Endodermal cell (in vitro differentiated cells): ENCODE data around the gene THADA. TPM values are rescaled to one million over a fixed set of nuclear protein-coding genes. Genes with fewer than 3 reads are reported as not detected.

Experiments used
- DNase-seq: peaks from one replicate; pipeline ENCODE4 v3.0.0-alpha.2; 2017
- H3K27ac ChIP-seq: 2 replicates; pipeline ENCODE4 v1.5.1; 2013; ENCODE audit warnings: mild to moderate bottlenecking, low read depth, low read length, moderate library complexity
- H3K27me3 ChIP-seq: 2 replicates; pipeline ENCODE4 v1.6.1; 2013; ENCODE audit warnings: mild to moderate bottlenecking, low read length, moderate library complexity; ENCODE audit not compliant: insufficient read depth, control insufficient read depth, poor library complexity, severe bottlenecking
- H3K36me3 ChIP-seq: 2 replicates; pipeline ENCODE4 v1.7.0; 2013; ENCODE audit warnings: mild to moderate bottlenecking, low read length, moderate library complexity; ENCODE audit not compliant: control insufficient read depth, insufficient read depth
- H3K4me1 ChIP-seq: one replicate; pipeline ENCODE4 v1.7.0; 2013; ENCODE audit warnings: low read length; ENCODE audit not compliant: control insufficient read depth, insufficient read depth
- H3K4me3 ChIP-seq: 2 replicates; pipeline ENCODE4 v1.5.1; 2013; ENCODE audit warnings: mild to moderate bottlenecking, low read length, moderate library complexity
- H3K9ac ChIP-seq: 2 replicates; pipeline ENCODE4 v1.6.1; 2013; ENCODE audit warnings: mild to moderate bottlenecking, low read length, moderate library complexity; ENCODE audit not compliant: poor library complexity, severe bottlenecking; ENCODE audit errors: extremely low read depth
- H3K9me3 ChIP-seq: 2 replicates; pipeline ENCODE4 v1.6.1; 2013; ENCODE audit warnings: mild to moderate bottlenecking, low read length, moderate library complexity; ENCODE audit not compliant: control insufficient read depth
- H3K27ac Mint-ChIP-seq: 2 replicates; pipeline ENCODE4 v1.8.0; 2020; ENCODE audit warnings: mixed read lengths
- H3K27me3 Mint-ChIP-seq: 2 replicates; pipeline ENCODE4 v1.8.0; 2021; ENCODE audit warnings: mild to moderate bottlenecking, mixed read lengths; ENCODE audit not compliant: insufficient read depth
- H3K36me3 Mint-ChIP-seq: 2 replicates; pipeline ENCODE4 v1.8.0; 2020; ENCODE audit warnings: low read depth, mixed read lengths
- H3K4me1 Mint-ChIP-seq: 2 replicates; pipeline ENCODE4 v1.8.0; 2020; ENCODE audit warnings: mixed read lengths
- H3K4me3 Mint-ChIP-seq: 2 replicates; pipeline ENCODE4 v1.8.0; 2020; ENCODE audit warnings: mild to moderate bottlenecking, moderate library complexity, mixed read lengths
- H3K9me3 Mint-ChIP-seq: 2 replicates; pipeline ENCODE4 v1.8.0; 2020; ENCODE audit warnings: mild to moderate bottlenecking, mixed read lengths
- CTCF ChIP-seq: fragments of 200-600 bp; sonication (generic); conservative IDR thresholded peaks from 2 replicates; pipeline ENCODE4 v1.5.0; 2021; ENCODE audit warnings: antibody characterized with exemption, mild to moderate bottlenecking
- WGBS, 2 experiments: methylation state at CpG; one replicate each; pipeline versions ENCODE4 v1.1.5 to v1.1.7; 2013; ENCODE audit warnings: missing lambda C conversion rate in 2 of 2, mixed read lengths in 1 of 2; ENCODE audit not compliant: insufficient coverage in 1 of 2, insufficient read length in 1 of 2; 5-methylcytosine and 5-hydroxymethylcytosine counted together
- total RNA-seq, 2 donors: library from RNA; stranded (reverse); fragmentation: NEBNext Ultra II Directional in 1 of 2; extraction: Animal tissue kit (Norgen Biotek cat#: 25700) in 1 of 2; gene quantifications; 2 replicates in 1 of 2; 3 replicates in 1 of 2; pipeline ENCODE4 v1.2.1, GENCODE V29; 2021

Gene THADA
- total RNA-seq, 2 donors from 2014 or later = 32.8 to 35.0 TPM

DNA sequence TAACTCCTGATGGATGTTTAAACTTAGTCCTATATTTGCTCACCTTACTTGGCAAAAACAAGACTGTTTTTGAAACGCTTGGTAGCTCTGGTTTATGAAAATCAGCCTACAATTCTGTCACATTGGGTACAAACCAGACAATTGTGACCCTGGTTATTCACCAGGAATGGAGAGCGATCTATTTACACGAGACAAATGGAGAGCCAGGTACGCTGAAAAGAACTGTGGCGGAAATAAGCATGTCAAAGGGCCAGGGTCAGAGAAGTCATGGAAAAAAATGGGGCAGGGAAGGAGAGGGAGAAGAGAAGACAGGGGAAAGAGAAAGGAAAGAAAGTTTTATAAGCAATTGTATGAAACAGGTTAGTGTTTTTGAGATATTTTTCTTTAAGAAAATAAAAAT lies 250.0 kb downstream of the THADA start:
- WGBS, 2 experiments = 48 to 68% methylated on average over 5 of the region's 5 CpGs
- Mint-ChIP-seq H3K27ac (no peak overlapping the region), H3K9me3 (no peaks in the 10 kb centered on the region), H3K4me1 (peaks cover 66% of the 10 kb centered on the region), H3K36me3 (peaks cover 2% of the 10 kb centered on the region), H3K27me3 (no peaks in the 10 kb centered on the region), H3K4me3 (no peak overlapping the region)
- Histone ChIP-seq H3K4me3 (no peak overlapping the region), H3K9me3 (no peaks in the 10 kb centered on the region), H3K27ac (peak overlapping the region; percentile 72), H3K27me3 (no peaks in the 10 kb centered on the region), H3K9ac (no peak overlapping the region), H3K4me1 (peaks cover 19% of the 10 kb centered on the region), H3K36me3 (no peaks in the 10 kb centered on the region)
- TF ChIP-seq CTCF = no peak
- DNase-seq = no peak

DNA sequence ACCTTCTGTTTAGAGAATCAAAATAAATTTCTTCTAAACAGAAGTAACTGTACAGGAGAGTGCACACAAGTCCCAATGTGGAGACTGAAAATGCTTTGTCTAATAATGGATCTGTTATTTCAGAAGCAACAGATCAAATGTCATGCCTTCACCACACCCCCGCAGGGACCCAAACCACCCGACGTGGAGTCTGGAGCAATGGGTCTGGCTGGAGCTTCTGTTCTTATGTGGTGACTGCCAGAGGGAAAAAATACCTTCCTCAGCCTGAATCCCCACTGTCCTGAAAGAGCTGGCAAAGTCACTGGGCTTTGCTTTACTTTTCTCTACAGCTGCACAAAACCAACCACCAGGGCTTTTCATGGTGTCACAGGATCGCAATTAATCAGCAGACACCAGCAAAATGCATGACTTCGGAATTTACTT lies 250.4 kb downstream of the THADA start:
- Histone ChIP-seq H3K27ac (peak overlapping the region; percentile 72), H3K36me3 (no peaks in the 10 kb centered on the region), H3K9me3 (no peaks in the 10 kb centered on the region), H3K27me3 (no peaks in the 10 kb centered on the region), H3K4me1 (peaks cover 20% of the 10 kb centered on the region), H3K4me3 (no peak overlapping the region), H3K9ac (no peak overlapping the region)
- Mint-ChIP-seq H3K27me3 (no peaks in the 10 kb centered on the region), H3K36me3 (peaks cover 2% of the 10 kb centered on the region), H3K4me1 (peaks cover 66% of the 10 kb centered on the region), H3K27ac (no peak overlapping the region), H3K9me3 (no peaks in the 10 kb centered on the region), H3K4me3 (no peak overlapping the region)
- peak; percentile 51 for TF ChIP-seq CTCF
- 78 to 93% methylated on average over 2 to 5 of the region's 5 CpGs for WGBS, 2 experiments
- no peak for DNase-seq

- no peaks in the 10 kb centered on the region for H3K9me3 ChIP-seq
- peaks cover 20% of the 10 kb centered on the region for H3K4me1 ChIP-seq
- no peak for TF ChIP-seq CTCF
These were observed 250.9 kb downstream of the THADA start for GRCh38 chr2:43344868-43345373.

More at GRCh38 chr2:43344868-43345373, 250.9 kb downstream of the THADA start:
- Mint-ChIP-seq H3K27me3 (no peaks in the 10 kb centered on the region), H3K4me3 (no peak overlapping the region), H3K36me3 (peaks cover 2% of the 10 kb centered on the region), H3K27ac (no peak overlapping the region), H3K4me1 (peaks cover 66% of the 10 kb centered on the region), H3K9me3 (no peaks in the 10 kb centered on the region)
- Histone ChIP-seq H3K9ac (no peak overlapping the region), H3K4me3 (no peak overlapping the region), H3K36me3 (no peaks in the 10 kb centered on the region), H3K27ac (peak overlapping the region; percentile 72), H3K27me3 (no peaks in the 10 kb centered on the region)
- 85 to 100% methylated on average over 2 to 5 of the region's 5 CpGs for WGBS, 2 experiments
- no peak for DNase-seq
